Neural cell (in vitro differentiated cells): Measurements from ENCODE around the gene LRWD1. TPM values are rescaled to one million over a fixed set of nuclear protein-coding genes. Genes with fewer than 3 reads are reported as not detected.

Experiments used
- H2AFZ ChIP-seq: fragments of 200-600, 300-800 bp; sonication (generic), shearing (Covaris generic); 2 replicates; pipeline ENCODE4 v1.6.0; 2014; ENCODE audit warnings: low read depth, mild to moderate bottlenecking, antibody characterized with exemption, low read length, moderate library complexity
- H3F3A ChIP-seq: fragments of 200-600 bp; shearing (Covaris generic); 2 replicates; pipeline ENCODE4 v1.6.1; 2016; ENCODE audit warnings: mild to moderate bottlenecking, moderate library complexity, mixed read lengths, antibody characterized with exemption, low read length; ENCODE audit not compliant: insufficient read depth, poor library complexity, severe bottlenecking
- H3K27ac ChIP-seq: fragments of 200-600, 300-800 bp; sonication (generic), shearing (Covaris generic); 2 replicates; pipeline ENCODE4 v1.5.1; 2014; ENCODE audit warnings: mild to moderate bottlenecking, low read length, moderate library complexity
- H3K27me3 ChIP-seq: fragments of 300-800, 200-600 bp; sonication (generic), shearing (Covaris generic); 2 replicates; pipeline ENCODE4 v1.6.0; 2014; ENCODE audit warnings: mild to moderate bottlenecking, low read depth, low read length, moderate library complexity; ENCODE audit not compliant: insufficient read depth
- H3K36me3 ChIP-seq: fragments of 300-800, 200-600 bp; sonication (generic), shearing (Covaris generic); 2 replicates; pipeline ENCODE4 v1.5.1; 2014; ENCODE audit warnings: mild to moderate bottlenecking, antibody characterized with exemption, low read length, moderate library complexity; ENCODE audit not compliant: insufficient read depth
- H3K4me2 ChIP-seq: fragments of 300-800, 200-600 bp; sonication (generic), shearing (Covaris generic); 2 replicates; pipeline ENCODE4 v1.6.0; 2014; ENCODE audit warnings: mild to moderate bottlenecking, low read length
- H3K4me3 ChIP-seq: fragments of 300-800, 200-600 bp; sonication (generic), shearing (Covaris generic); 2 replicates; pipeline ENCODE4 v1.5.1; 2014; ENCODE audit warnings: mild to moderate bottlenecking, low read length, moderate library complexity
- H3K79me2 ChIP-seq: fragments of 200-600 bp; shearing (Covaris generic); replicated peaks from 2 replicates; pipeline ENCODE4 v1.6.0; 2014; ENCODE audit warnings: mild to moderate bottlenecking, low read length, moderate library complexity; ENCODE audit not compliant: insufficient read depth
- H3K9ac ChIP-seq: fragments of 300-800, 200-600 bp; sonication (generic), shearing (Covaris generic); 2 replicates; pipeline ENCODE4 v1.6.1; 2016; ENCODE audit warnings: mild to moderate bottlenecking, low read length, mixed read lengths
- H3K9me2 ChIP-seq: fragments of 200-600 bp; shearing (Covaris generic); 2 replicates; pipeline ENCODE4 v1.6.1; 2016; ENCODE audit warnings: mild to moderate bottlenecking, low read length, mixed read lengths; ENCODE audit not compliant: insufficient read depth
- H3K9me3 ChIP-seq: fragments of 200-600, 300-800 bp; sonication (generic), shearing (Covaris generic); 2 replicates; pipeline ENCODE4 v1.6.1; 2016; ENCODE audit warnings: mild to moderate bottlenecking, mixed run types, low read length, moderate library complexity, mixed read lengths
- H4K20me1 ChIP-seq: fragments of 200-600 bp; shearing (Covaris generic); 2 replicates; pipeline ENCODE4 v1.6.1; 2016; ENCODE audit warnings: mild to moderate bottlenecking, mixed run types; ENCODE audit not compliant: insufficient read depth
- CTCF ChIP-seq: fragments of 450-650 bp; IDR thresholded peaks from 2 replicates; pipeline ENCODE4 v1.5.1; 2014; ENCODE audit warnings: antibody characterized with exemption, mild to moderate bottlenecking, moderate library complexity; ENCODE audit not compliant: poor library complexity, severe bottlenecking
- EP300 ChIP-seq: fragments of 450-650 bp; conservative IDR thresholded peaks from 2 replicates; pipeline ENCODE4 v1.6.1; 2014; ENCODE audit warnings: antibody characterized with exemption, mild to moderate bottlenecking, moderate library complexity; ENCODE audit not compliant: poor library complexity, severe bottlenecking
- EZH2 ChIP-seq: fragments of 200-600, 300-800 bp; shearing (Covaris generic), sonication (generic); IDR thresholded peaks from 2 replicates; pipeline ENCODE4 v1.6.1; 2014; ENCODE audit warnings: antibody characterized with exemption, low read length, borderline replicate concordance, mild to moderate bottlenecking; ENCODE audit not compliant: insufficient read depth, poor library complexity, severe bottlenecking
- MXI1 ChIP-seq: fragments of 450-650 bp; conservative IDR thresholded peaks from 2 replicates; pipeline ENCODE4 v1.6.1; 2014; ENCODE audit warnings: antibody characterized with exemption, mild to moderate bottlenecking; ENCODE audit not compliant: poor library complexity, severe bottlenecking
- POLR2AphosphoS5 ChIP-seq: IDR thresholded peaks from 2 replicates; pipeline ENCODE4 v1.6.1; 2012
- RAD21 ChIP-seq: fragments of 450-650 bp; conservative IDR thresholded peaks from 2 replicates; pipeline ENCODE4 v1.6.1; 2014; ENCODE audit warnings: antibody characterized with exemption, mild to moderate bottlenecking, moderate library complexity
- REST ChIP-seq: IDR thresholded peaks from 2 replicates; pipeline ENCODE4 v1.6.1; 2012; ENCODE audit warnings: borderline replicate concordance
- SMC3 ChIP-seq: fragments of 450-650 bp; conservative IDR thresholded peaks from 2 replicates; pipeline ENCODE4 v1.6.1; 2014; ENCODE audit warnings: antibody characterized with exemption, mild to moderate bottlenecking, moderate library complexity; ENCODE audit not compliant: poor library complexity
- TAF1 ChIP-seq: IDR thresholded peaks from 2 replicates; pipeline ENCODE4 v1.6.1; 2012; ENCODE audit warnings: low read depth
- polyA plus RNA-seq: library from polyadenylated mRNA; depleted of rRNA; stranded (reverse); fragments of >200 nt; gene quantifications from 2 replicates; pipeline ENCODE4 v1.2.3, GENCODE V29; 2014

Gene LRWD1
- polyA plus RNA-seq, 1 donor from 2014 or later: 85.5 TPM

GRCh38 chr7:102427019-102427405 is 37.8 kb upstream of the LRWD1 start:
- Histone ChIP-seq H3K27me3 (no peaks in the 10 kb centered on the region), H3K9me2 (no peaks in the 10 kb centered on the region), H3K79me2 (no peaks in the 10 kb centered on the region), H2AFZ (no peak overlapping the region), H3K4me3 (no peak overlapping the region), H3K36me3 (no peaks in the 10 kb centered on the region), H3K27ac (no peak overlapping the region), H3K9me3 (no peaks in the 10 kb centered on the region), H4K20me1 (no peaks in the 10 kb centered on the region), H3K4me2 (no peak overlapping the region), H3K9ac (no peak overlapping the region), H3F3A (no peaks in the 10 kb centered on the region)
- TF ChIP-seq EP300 (no peak), RAD21 (no peak), POLR2AphosphoS5 (no peak), TAF1 (no peak), MXI1 (no peak), EZH2 (no peak), CTCF (no peak), REST (no peak), SMC3 (no peak)

GRCh38 chr7:102429141-102429899 is 35.5 kb upstream of the LRWD1 start:
- no peak overlapping the region for H3K9ac ChIP-seq
- H3K79me2 ChIP-seq: peaks cover 8% of the 10 kb centered on the region

More at GRCh38 chr7:102429141-102429899, 35.5 kb upstream of the LRWD1 start:
- no peaks in the 10 kb centered on the region for H3K36me3 ChIP-seq
- no peak overlapping the region for H3K4me3 ChIP-seq
- H3K4me2 ChIP-seq: no peak overlapping the region
- H3K9me3 ChIP-seq: no peaks in the 10 kb centered on the region
- H3K27ac ChIP-seq: no peak overlapping the region
- TF ChIP-seq REST: no peak
- TF ChIP-seq MXI1: no peak
- TF ChIP-seq RAD21: no peak
- no peak for TF ChIP-seq CTCF
- TF ChIP-seq SMC3: no peak
- no peaks in the 10 kb centered on the region for H3F3A ChIP-seq
- no peaks in the 10 kb centered on the region for H4K20me1 ChIP-seq
- no peaks in the 10 kb centered on the region for H3K9me2 ChIP-seq
- H2AFZ ChIP-seq: no peak overlapping the region
- no peaks in the 10 kb centered on the region for H3K27me3 ChIP-seq
